GM12878 (cell line): ENCODE results near the gene RHBDF2. TPM values are rescaled to one million over a fixed set of nuclear protein-coding genes. Genes with fewer than 3 reads are reported as not detected.

Source experiments
- BACH1 ChIP-seq: fragments of 450-650 bp; IDR thresholded peaks from 2 replicates; pipeline ENCODE4 v1.6.1; 2017; ENCODE audit warnings: mild to moderate bottlenecking, borderline replicate concordance
- BHLHE40 ChIP-seq, 2 experiments: fragments of 450-650 bp in 1 of 2; IDR thresholded peaks; 2 replicates each; pipeline ENCODE4 v1.6.1; 2011 to 2017; ENCODE audit warnings: low read depth in 2 of 2, borderline replicate concordance in 1 of 2, improper control_type of control experiment in 1 of 2, low read length in 1 of 2, mild to moderate bottlenecking in 1 of 2
- CEBPB ChIP-seq, 2 experiments: fragments of 150-350 bp in 1 of 2; IDR thresholded peaks; 2 replicates each; pipeline ENCODE4 v1.6.1; 2012 to 2014; ENCODE audit warnings: low read depth in 2 of 2, low read length in 2 of 2, borderline replicate concordance in 1 of 2, inconsistent platforms in 1 of 2
- CUX1 ChIP-seq: IDR thresholded peaks from 2 replicates; pipeline ENCODE4 v1.6.1; 2012; ENCODE audit warnings: improper control_type of control experiment, low read depth, low read length; ENCODE audit not compliant: insufficient replicate concordance
- DPF2 ChIP-seq: fragments of 450-650 bp; IDR thresholded peaks from 2 replicates; pipeline ENCODE4 v1.6.1; 2017; ENCODE audit warnings: mild to moderate bottlenecking
- IKZF1 ChIP-seq: fragments of 450-650 bp; conservative IDR thresholded peaks from 2 replicates; pipeline ENCODE4 v1.6.1; 2017; ENCODE audit warnings: antibody characterized with exemption, mild to moderate bottlenecking
- ZNF24 ChIP-seq: fragments of 450-650 bp; IDR thresholded peaks from 2 replicates; pipeline ENCODE4 v1.6.1; 2017; ENCODE audit warnings: antibody characterized with exemption, mild to moderate bottlenecking
- polyA plus RNA-seq, 11 experiments: library from polyadenylated mRNA; depleted of rRNA in 4 of 11; unstranded in 6 of 11; stranded (reverse) in 5 of 11; fragments of >200 nt; fragmentation: Nextera tagmentation in 4 of 11; fragmentation: Illumina TruSeq in 1 of 11; extraction: Ambion mirVana in 4 of 11; extraction: Trizol in 1 of 11; gene quantifications; 1 replicate in 1 of 11; 2 replicates in 10 of 11; pipeline versions ENCODE4 v1.2.1 to v1.2.3, GENCODE V29; 2011 to 2016; ENCODE audit warnings: inconsistent platforms in 2 of 11, missing spikeins in 2 of 11, low read depth in 1 of 11
- total RNA-seq, 4 experiments: library from RNA; depleted of rRNA in 3 of 4; stranded (reverse); fragments of >200 nt in 3 of 4; fragmentation: Illumina TruSeq in 1 of 4; extraction: Trizol in 1 of 4; gene quantifications; 2 replicates each; pipeline versions ENCODE4 v1.2.1 to v1.2.3, GENCODE V29; 2013 to 2021
- TF ChIP-seq, protein P1 (sequence below): fragments of 450-650 bp; formaldehyde crosslinking; IDR thresholded peaks from 2 replicates; pipeline ENCODE4 v1.5.0; 2022; ENCODE audit warnings: mild to moderate bottlenecking, missing genetic modification characterization
- TF ChIP-seq, protein P2 (sequence below), 3 experiments: IDR thresholded peaks in 2 of 3; conservative IDR thresholded peaks in 1 of 3; 2 replicates each; pipeline ENCODE4 v1.5.1; 2011; ENCODE audit warnings: low read depth in 3 of 3, low read length in 3 of 3, mild to moderate bottlenecking in 3 of 3, control low read depth in 2 of 3, moderate library complexity in 2 of 3, inconsistent platforms in 1 of 3, mixed read lengths in 1 of 3; ENCODE audit not compliant: control insufficient read depth in 2 of 3, insufficient read depth in 1 of 3; ENCODE audit errors: extremely low read depth in 1 of 3
- TF ChIP-seq, protein P3 (sequence below): fragments of 450-650 bp; conservative IDR thresholded peaks from 2 replicates; pipeline ENCODE4 v1.6.1; 2017; ENCODE audit warnings: mild to moderate bottlenecking, moderate library complexity
- TF ChIP-seq, protein P4 (sequence below): IDR thresholded peaks from 2 replicates; pipeline ENCODE4 v1.6.1; 2012; ENCODE audit warnings: low read depth, low read length, improper control_type of control experiment

RHBDF2 gene
- total and polyA plus RNA-seq, 10 of the 15 experiments (the other 5 are each of a cell fraction or from before 2014, with no cell fraction given), result 0.97 to 43.0 (median 18.7) TPM

DNA sequence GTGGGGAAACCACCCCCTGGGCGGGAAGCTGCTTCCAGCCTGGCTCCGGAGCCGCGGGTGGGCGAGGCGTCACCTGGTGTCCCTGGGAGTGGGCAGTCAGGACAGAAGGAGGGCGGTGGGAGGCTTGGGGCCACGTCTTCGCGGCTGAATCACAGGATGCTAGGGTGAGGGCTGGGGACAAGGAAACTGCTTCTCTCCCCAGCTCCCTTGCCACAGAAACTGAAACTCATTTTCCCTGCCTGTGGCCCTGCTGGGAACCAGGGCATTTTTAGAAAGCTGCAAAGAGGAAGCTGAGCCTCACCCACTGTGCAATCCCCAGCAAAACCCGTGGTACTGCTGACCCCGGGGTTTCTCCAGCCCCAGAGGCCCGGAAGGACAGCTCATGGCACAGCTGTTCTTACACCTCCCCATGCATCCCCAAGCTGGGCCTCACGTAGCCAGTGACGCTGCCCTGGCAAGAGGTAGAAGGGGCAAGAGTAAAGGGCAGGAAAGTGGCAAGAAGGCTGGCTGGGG lies 8.2 kb downstream of the RHBDF2 start (continued):
- TF ChIP-seq, protein P1, sequence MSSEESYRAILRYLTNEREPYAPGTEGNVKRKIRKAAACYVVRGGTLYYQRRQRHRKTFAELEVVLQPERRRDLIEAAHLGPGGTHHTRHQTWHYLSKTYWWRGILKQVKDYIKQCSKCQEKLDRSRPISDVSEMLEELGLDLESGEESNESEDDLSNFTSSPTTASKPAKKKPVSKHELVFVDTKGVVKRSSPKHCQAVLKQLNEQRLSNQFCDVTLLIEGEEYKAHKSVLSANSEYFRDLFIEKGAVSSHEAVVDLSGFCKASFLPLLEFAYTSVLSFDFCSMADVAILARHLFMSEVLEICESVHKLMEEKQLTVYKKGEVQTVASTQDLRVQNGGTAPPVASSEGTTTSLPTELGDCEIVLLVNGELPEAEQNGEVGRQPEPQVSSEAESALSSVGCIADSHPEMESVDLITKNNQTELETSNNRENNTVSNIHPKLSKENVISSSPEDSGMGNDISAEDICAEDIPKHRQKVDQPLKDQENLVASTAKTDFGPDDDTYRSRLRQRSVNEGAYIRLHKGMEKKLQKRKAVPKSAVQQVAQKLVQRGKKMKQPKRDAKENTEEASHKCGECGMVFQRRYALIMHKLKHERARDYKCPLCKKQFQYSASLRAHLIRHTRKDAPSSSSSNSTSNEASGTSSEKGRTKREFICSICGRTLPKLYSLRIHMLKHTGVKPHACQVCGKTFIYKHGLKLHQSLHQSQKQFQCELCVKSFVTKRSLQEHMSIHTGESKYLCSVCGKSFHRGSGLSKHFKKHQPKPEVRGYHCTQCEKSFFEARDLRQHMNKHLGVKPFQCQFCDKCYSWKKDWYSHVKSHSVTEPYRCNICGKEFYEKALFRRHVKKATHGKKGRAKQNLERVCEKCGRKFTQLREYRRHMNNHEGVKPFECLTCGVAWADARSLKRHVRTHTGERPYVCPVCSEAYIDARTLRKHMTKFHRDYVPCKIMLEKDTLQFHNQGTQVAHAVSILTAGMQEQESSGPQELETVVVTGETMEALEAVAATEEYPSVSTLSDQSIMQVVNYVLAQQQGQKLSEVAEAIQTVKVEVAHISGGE, result no peak
- TF ChIP-seq, protein P2, sequence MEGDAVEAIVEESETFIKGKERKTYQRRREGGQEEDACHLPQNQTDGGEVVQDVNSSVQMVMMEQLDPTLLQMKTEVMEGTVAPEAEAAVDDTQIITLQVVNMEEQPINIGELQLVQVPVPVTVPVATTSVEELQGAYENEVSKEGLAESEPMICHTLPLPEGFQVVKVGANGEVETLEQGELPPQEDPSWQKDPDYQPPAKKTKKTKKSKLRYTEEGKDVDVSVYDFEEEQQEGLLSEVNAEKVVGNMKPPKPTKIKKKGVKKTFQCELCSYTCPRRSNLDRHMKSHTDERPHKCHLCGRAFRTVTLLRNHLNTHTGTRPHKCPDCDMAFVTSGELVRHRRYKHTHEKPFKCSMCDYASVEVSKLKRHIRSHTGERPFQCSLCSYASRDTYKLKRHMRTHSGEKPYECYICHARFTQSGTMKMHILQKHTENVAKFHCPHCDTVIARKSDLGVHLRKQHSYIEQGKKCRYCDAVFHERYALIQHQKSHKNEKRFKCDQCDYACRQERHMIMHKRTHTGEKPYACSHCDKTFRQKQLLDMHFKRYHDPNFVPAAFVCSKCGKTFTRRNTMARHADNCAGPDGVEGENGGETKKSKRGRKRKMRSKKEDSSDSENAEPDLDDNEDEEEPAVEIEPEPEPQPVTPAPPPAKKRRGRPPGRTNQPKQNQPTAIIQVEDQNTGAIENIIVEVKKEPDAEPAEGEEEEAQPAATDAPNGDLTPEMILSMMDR (IDR thresholded peaks at IDR 0.05 in 2 of 3, conservative IDR thresholded peaks at IDR 0.05 in 1 of 3; ENCODE audit: control insufficient read depth in 2 of 3, extremely low read depth in 1 of 3, insufficient read depth in 1 of 3, low read depth in 3 of 3, low read length in 3 of 3), result no peak
- TF ChIP-seq ZNF24, result 0 out of 2 replicates have a peak, but pooled peaks have one; percentile 27
- TF ChIP-seq, protein P3, sequence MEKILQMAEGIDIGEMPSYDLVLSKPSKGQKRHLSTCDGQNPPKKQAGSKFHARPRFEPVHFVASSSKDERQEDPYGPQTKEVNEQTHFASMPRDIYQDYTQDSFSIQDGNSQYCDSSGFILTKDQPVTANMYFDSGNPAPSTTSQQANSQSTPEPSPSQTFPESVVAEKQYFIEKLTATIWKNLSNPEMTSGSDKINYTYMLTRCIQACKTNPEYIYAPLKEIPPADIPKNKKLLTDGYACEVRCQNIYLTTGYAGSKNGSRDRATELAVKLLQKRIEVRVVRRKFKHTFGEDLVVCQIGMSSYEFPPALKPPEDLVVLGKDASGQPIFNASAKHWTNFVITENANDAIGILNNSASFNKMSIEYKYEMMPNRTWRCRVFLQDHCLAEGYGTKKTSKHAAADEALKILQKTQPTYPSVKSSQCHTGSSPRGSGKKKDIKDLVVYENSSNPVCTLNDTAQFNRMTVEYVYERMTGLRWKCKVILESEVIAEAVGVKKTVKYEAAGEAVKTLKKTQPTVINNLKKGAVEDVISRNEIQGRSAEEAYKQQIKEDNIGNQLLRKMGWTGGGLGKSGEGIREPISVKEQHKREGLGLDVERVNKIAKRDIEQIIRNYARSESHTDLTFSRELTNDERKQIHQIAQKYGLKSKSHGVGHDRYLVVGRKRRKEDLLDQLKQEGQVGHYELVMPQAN, result peak; percentile 48; the same call in 1 of the 2 replicates
- no peak for TF ChIP-seq CEBPB (IDR thresholded peaks at IDR 0.05; ENCODE audit: borderline replicate concordance in 1 of 2, low read depth in 2 of 2, low read length in 2 of 2)
- TF ChIP-seq DPF2, result peak; percentile 16; the same call in 1 of the 2 replicates
- TF ChIP-seq BACH1, result peak; percentile 58; the same call in 1 of the 2 replicates
- peak in 1 of 2 experiments; percentile 23; a peak in 1 of 4 replicates for TF ChIP-seq BHLHE40 (IDR thresholded peaks at IDR 0.05; ENCODE audit: borderline replicate concordance in 1 of 2, low read depth in 2 of 2, low read length in 1 of 2)
- peak; percentile 96 for TF ChIP-seq IKZF1
- TF ChIP-seq CUX1, result no peak
- TF ChIP-seq, protein P4, sequence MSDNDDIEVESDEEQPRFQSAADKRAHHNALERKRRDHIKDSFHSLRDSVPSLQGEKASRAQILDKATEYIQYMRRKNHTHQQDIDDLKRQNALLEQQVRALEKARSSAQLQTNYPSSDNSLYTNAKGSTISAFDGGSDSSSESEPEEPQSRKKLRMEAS, result no peak
